Karpas-422 (cell line): ENCODE results near the gene IGFBP3. TPM values are rescaled to one million over a fixed set of nuclear protein-coding genes. Genes with fewer than 3 reads are reported as not detected.

Experiments
- DNase-seq: peaks from one replicate; pipeline ENCODE4 v3.0.0-alpha.2; 2015
- H2AFZ ChIP-seq: fragments of 200-600 bp; sonication (generic); 2 replicates; pipeline ENCODE4 v1.6.1; 2014; ENCODE audit warnings: antibody characterized with exemption, low read length, mixed read lengths
- H3K27ac ChIP-seq: fragments of 200-600 bp; sonication (generic); 2 replicates; pipeline ENCODE4 v1.5.1; 2014; ENCODE audit warnings: mild to moderate bottlenecking, low read length, moderate library complexity
- H3K27me3 ChIP-seq: fragments of 200-600 bp; sonication (generic); 2 replicates; pipeline ENCODE4 v1.6.1; 2014; ENCODE audit warnings: low read length, mixed read lengths
- H3K36me3 ChIP-seq: fragments of 200-600 bp; sonication (generic); 2 replicates; pipeline ENCODE4 v1.6.1; 2014; ENCODE audit warnings: low read length, mixed read lengths; ENCODE audit not compliant: insufficient read depth
- H3K4me1 ChIP-seq: fragments of 200-600 bp; sonication (generic); 2 replicates; pipeline ENCODE4 v1.6.1; 2014; ENCODE audit warnings: mild to moderate bottlenecking, low read length, mixed read lengths
- H3K4me2 ChIP-seq: fragments of 200-600 bp; sonication (generic); 2 replicates; pipeline ENCODE4 v1.6.1; 2014; ENCODE audit warnings: low read length, low read depth, mild to moderate bottlenecking; ENCODE audit not compliant: poor library complexity, severe bottlenecking
- H3K4me3 ChIP-seq: fragments of 200-600 bp; sonication (generic); 2 replicates; pipeline ENCODE4 v1.5.1; 2014; ENCODE audit warnings: mild to moderate bottlenecking, antibody characterized with exemption, low read length, mixed read lengths
- H3K79me2 ChIP-seq: fragments of 200-600 bp; sonication (generic); 2 replicates; pipeline ENCODE4 v1.6.1; 2014; ENCODE audit warnings: mild to moderate bottlenecking, low read length, mixed read lengths
- H3K9ac ChIP-seq: fragments of 200-600 bp; sonication (generic); 2 replicates; pipeline ENCODE4 v1.6.0; 2014; ENCODE audit warnings: low read length
- H3K9me2 ChIP-seq: fragments of 200-600 bp; sonication (generic), shearing (Covaris generic); replicated peaks from 2 replicates; pipeline ENCODE4 v1.6.0; 2014; ENCODE audit warnings: mild to moderate bottlenecking, low read length, moderate library complexity; ENCODE audit not compliant: insufficient read depth
- H3K9me3 ChIP-seq: fragments of 300-700, 200-600 bp; sonication (generic); 2 replicates; pipeline ENCODE4 v1.6.1; 2014; ENCODE audit warnings: low read length, mixed read lengths
- H4K20me1 ChIP-seq: fragments of 200-600 bp; sonication (generic); 2 replicates; pipeline ENCODE4 v1.6.1; 2014; ENCODE audit warnings: mild to moderate bottlenecking, antibody characterized with exemption, low read length, low read depth; ENCODE audit not compliant: insufficient read depth
- total RNA-seq: library from RNA; depleted of rRNA; stranded (reverse); fragments of >200 nt; shearing (Covaris generic); gene quantifications from 2 replicates; pipeline ENCODE4 v1.2.3, GENCODE V29; 2014; ENCODE audit warnings: low replicate concordance

IGFBP3 gene
- total RNA-seq, 1 experiment from 2014 or later: not detected

- Histone ChIP-seq H3K36me3 (no peaks in the 10 kb centered on the region), H3K4me2 (no peak overlapping the region), H2AFZ (no peak overlapping the region), H3K9me3 (no peaks in the 10 kb centered on the region), H4K20me1 (no peaks in the 10 kb centered on the region), H3K27me3 (no peaks in the 10 kb centered on the region), H3K9ac (no peak overlapping the region), H3K79me2 (no peaks in the 10 kb centered on the region), H3K4me3 (no peak overlapping the region), H3K9me2 (no peaks in the 10 kb centered on the region), H3K27ac (no peak overlapping the region), H3K4me1 (no peaks in the 10 kb centered on the region)
- DNase-seq: no peak
Measured at GRCh38 chr7:45937301-45937700, 16.2 kb upstream of the IGFBP3 start.

- Histone ChIP-seq H3K4me1 (no peaks in the 10 kb centered on the region), H3K27ac (no peak overlapping the region), H3K4me2 (no peak overlapping the region), H2AFZ (no peak overlapping the region), H3K9me3 (no peaks in the 10 kb centered on the region), H4K20me1 (no peaks in the 10 kb centered on the region), H3K9ac (no peak overlapping the region), H3K27me3 (no peaks in the 10 kb centered on the region), H3K36me3 (no peaks in the 10 kb centered on the region), H3K4me3 (no peak overlapping the region), H3K9me2 (no peaks in the 10 kb centered on the region), H3K79me2 (no peaks in the 10 kb centered on the region)
- no peak for DNase-seq
Measured at GRCh38 chr7:45930967-45931366, 9.9 kb upstream of the IGFBP3 start.

- Histone ChIP-seq H3K4me2 (no peak overlapping the region), H3K4me1 (no peaks in the 10 kb centered on the region), H3K9ac (no peak overlapping the region), H3K4me3 (no peak overlapping the region), H3K9me2 (no peaks in the 10 kb centered on the region), H3K27ac (no peak overlapping the region), H3K79me2 (no peaks in the 10 kb centered on the region), H3K36me3 (no peaks in the 10 kb centered on the region), H3K27me3 (no peaks in the 10 kb centered on the region), H4K20me1 (no peaks in the 10 kb centered on the region), H2AFZ (no peak overlapping the region), H3K9me3 (no peaks in the 10 kb centered on the region)
- no peak for DNase-seq
Measured at GRCh38 chr7:45927721-45928120, 6.6 kb upstream of the IGFBP3 start.

- Histone ChIP-seq H3K27ac (no peak overlapping the region), H3K4me2 (no peak overlapping the region), H3K9me2 (no peaks in the 10 kb centered on the region), H3K36me3 (no peaks in the 10 kb centered on the region), H3K79me2 (no peaks in the 10 kb centered on the region), H2AFZ (no peak overlapping the region), H3K27me3 (no peaks in the 10 kb centered on the region), H3K9ac (no peak overlapping the region), H3K4me1 (no peaks in the 10 kb centered on the region), H3K9me3 (no peaks in the 10 kb centered on the region), H3K4me3 (no peak overlapping the region), H4K20me1 (no peaks in the 10 kb centered on the region)
- no peak for DNase-seq
Measured at GRCh38 chr7:45924283-45924682, 3.2 kb upstream of the IGFBP3 start.

GRCh38 chr7:45923818-45924217, 2.7 kb upstream of the IGFBP3 start:
- no peak overlapping the region for H2AFZ ChIP-seq
- H3K9me3 ChIP-seq: no peaks in the 10 kb centered on the region
- no peaks in the 10 kb centered on the region for H4K20me1 ChIP-seq
- DNase-seq: no peak
- no peaks in the 10 kb centered on the region for H3K27me3 ChIP-seq
- H3K79me2 ChIP-seq: no peaks in the 10 kb centered on the region
- H3K9me2 ChIP-seq: no peaks in the 10 kb centered on the region
- no peak overlapping the region for H3K27ac ChIP-seq
- H3K4me1 ChIP-seq: no peaks in the 10 kb centered on the region
- no peak overlapping the region for H3K9ac ChIP-seq
- H3K4me2 ChIP-seq: no peak overlapping the region
- H3K36me3 ChIP-seq: no peaks in the 10 kb centered on the region
- no peak overlapping the region for H3K4me3 ChIP-seq

- no peak overlapping the region for H2AFZ ChIP-seq
- H3K79me2 ChIP-seq: no peaks in the 10 kb centered on the region
- no peaks in the 10 kb centered on the region for H3K36me3 ChIP-seq
- H3K27ac ChIP-seq: no peak overlapping the region
- DNase-seq: peak; percentile 84
- no peak overlapping the region for H3K4me2 ChIP-seq
- H3K9ac ChIP-seq: no peak overlapping the region
- no peak overlapping the region for H3K4me3 ChIP-seq
- H3K4me1 ChIP-seq: no peaks in the 10 kb centered on the region
- H3K27me3 ChIP-seq: no peaks in the 10 kb centered on the region
- H3K9me3 ChIP-seq: no peaks in the 10 kb centered on the region
- no peaks in the 10 kb centered on the region for H4K20me1 ChIP-seq
- no peaks in the 10 kb centered on the region for H3K9me2 ChIP-seq
Measured at GRCh38 chr7:45923290-45923689, 2.2 kb upstream of the IGFBP3 start.

- no peak for DNase-seq
Measured at GRCh38 chr7:45922810-45923209, 1.7 kb upstream of the IGFBP3 start.

GRCh38 chr7:45921699-45922519, 837 bp upstream of the IGFBP3 start:
- no peak overlapping the region for H2AFZ ChIP-seq
- H3K27me3 ChIP-seq: no peaks in the 10 kb centered on the region
- no peak overlapping the region for H3K4me2 ChIP-seq

More at GRCh38 chr7:45922810-45923209, 1.7 kb upstream of the IGFBP3 start:
- no peak overlapping the region for H3K27ac ChIP-seq
- H4K20me1 ChIP-seq: no peaks in the 10 kb centered on the region
- no peak overlapping the region for H3K9ac ChIP-seq
- no peak overlapping the region for H3K4me2 ChIP-seq
- H3K27me3 ChIP-seq: no peaks in the 10 kb centered on the region
- no peaks in the 10 kb centered on the region for H3K9me2 ChIP-seq
- no peak overlapping the region for H3K4me3 ChIP-seq
- H3K4me1 ChIP-seq: no peaks in the 10 kb centered on the region
- H3K79me2 ChIP-seq: no peaks in the 10 kb centered on the region
- no peaks in the 10 kb centered on the region for H3K9me3 ChIP-seq
- no peak overlapping the region for H2AFZ ChIP-seq
- H3K36me3 ChIP-seq: no peaks in the 10 kb centered on the region

More at GRCh38 chr7:45921699-45922519, 837 bp upstream of the IGFBP3 start:
- no peaks in the 10 kb centered on the region for H3K79me2 ChIP-seq
- H3K9me3 ChIP-seq: no peaks in the 10 kb centered on the region
- no peaks in the 10 kb centered on the region for H3K9me2 ChIP-seq
- no peak overlapping the region for H3K27ac ChIP-seq
- H3K36me3 ChIP-seq: no peaks in the 10 kb centered on the region
- no peak for DNase-seq
- H3K4me3 ChIP-seq: no peak overlapping the region
- H3K9ac ChIP-seq: no peak overlapping the region
- no peaks in the 10 kb centered on the region for H4K20me1 ChIP-seq
- H3K4me1 ChIP-seq: no peaks in the 10 kb centered on the region
